ENCODE measurements around the gene GAB3.

DNA sequence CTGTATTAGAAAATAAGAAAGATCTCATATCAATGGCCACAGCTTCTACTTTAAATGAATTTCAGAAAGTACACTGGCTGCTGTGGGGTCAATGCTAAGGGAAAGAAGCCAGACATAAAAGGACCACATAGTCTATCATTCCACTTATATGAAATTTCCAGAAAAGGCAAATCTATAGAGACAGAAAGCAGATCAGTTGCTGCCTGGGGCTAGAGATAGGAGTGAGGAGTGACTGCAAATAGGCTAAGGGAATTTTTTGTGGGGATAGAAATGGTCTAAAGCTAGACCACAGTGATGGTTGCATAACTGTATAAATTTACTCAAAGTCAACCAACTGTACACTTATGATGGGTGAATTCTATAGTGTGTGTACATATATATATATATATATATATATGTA, 8.3 kb downstream of the GAB3 start:
- TF ChIP-seq, protein P1, sequence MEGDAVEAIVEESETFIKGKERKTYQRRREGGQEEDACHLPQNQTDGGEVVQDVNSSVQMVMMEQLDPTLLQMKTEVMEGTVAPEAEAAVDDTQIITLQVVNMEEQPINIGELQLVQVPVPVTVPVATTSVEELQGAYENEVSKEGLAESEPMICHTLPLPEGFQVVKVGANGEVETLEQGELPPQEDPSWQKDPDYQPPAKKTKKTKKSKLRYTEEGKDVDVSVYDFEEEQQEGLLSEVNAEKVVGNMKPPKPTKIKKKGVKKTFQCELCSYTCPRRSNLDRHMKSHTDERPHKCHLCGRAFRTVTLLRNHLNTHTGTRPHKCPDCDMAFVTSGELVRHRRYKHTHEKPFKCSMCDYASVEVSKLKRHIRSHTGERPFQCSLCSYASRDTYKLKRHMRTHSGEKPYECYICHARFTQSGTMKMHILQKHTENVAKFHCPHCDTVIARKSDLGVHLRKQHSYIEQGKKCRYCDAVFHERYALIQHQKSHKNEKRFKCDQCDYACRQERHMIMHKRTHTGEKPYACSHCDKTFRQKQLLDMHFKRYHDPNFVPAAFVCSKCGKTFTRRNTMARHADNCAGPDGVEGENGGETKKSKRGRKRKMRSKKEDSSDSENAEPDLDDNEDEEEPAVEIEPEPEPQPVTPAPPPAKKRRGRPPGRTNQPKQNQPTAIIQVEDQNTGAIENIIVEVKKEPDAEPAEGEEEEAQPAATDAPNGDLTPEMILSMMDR (conservative IDR thresholded peaks at IDR 0.05; ENCODE audit: low read depth, low read length), result no peak
- no peak for TF ChIP-seq EZH2 (IDR thresholded peaks at IDR 0.05; ENCODE audit: borderline replicate concordance, low read depth, low read length, poor library complexity, severe bottlenecking)
